Loucy (cell line): ENCODE measurements around the gene TET1.

ENCODE experiments used
- H2AFZ ChIP-seq: fragments of 200-600 bp; sonication (generic); 2 replicates; pipeline ENCODE4 v1.6.0; 2016; ENCODE audit warnings: antibody characterized with exemption, mild to moderate bottlenecking, low read length, moderate library complexity
- H3F3A ChIP-seq: fragments of 200-600 bp; 2 replicates; pipeline ENCODE4 v1.6.0; 2016; ENCODE audit warnings: antibody characterized with exemption, low read depth, mild to moderate bottlenecking
- H3K27me3 ChIP-seq: fragments of 200-600 bp; sonication (generic); 2 replicates; pipeline ENCODE4 v1.6.1; 2014; ENCODE audit warnings: low read length, mild to moderate bottlenecking; ENCODE audit not compliant: insufficient read depth, poor library complexity, severe bottlenecking
- H3K36me3 ChIP-seq: fragments of 200-600 bp; sonication (generic); 2 replicates; pipeline ENCODE4 v1.6.1; 2016; ENCODE audit warnings: low read length; ENCODE audit not compliant: insufficient read depth
- H3K4me1 ChIP-seq: fragments of 200-600 bp; sonication (generic); 2 replicates; pipeline ENCODE4 v1.5.1; 2014; ENCODE audit warnings: low read length, mild to moderate bottlenecking; ENCODE audit not compliant: insufficient read depth, poor library complexity, severe bottlenecking
- H3K4me2 ChIP-seq: fragments of 200-600 bp; sonication (generic); 2 replicates; pipeline ENCODE4 v1.6.0; 2014; ENCODE audit warnings: antibody characterized with exemption, low read length, low read depth, mild to moderate bottlenecking; ENCODE audit not compliant: poor library complexity, severe bottlenecking
- H3K4me3 ChIP-seq: fragments of 200-600 bp; sonication (generic); 2 replicates; pipeline ENCODE4 v1.5.1; 2014; ENCODE audit warnings: low read length, mild to moderate bottlenecking, mixed read lengths; ENCODE audit not compliant: poor library complexity, severe bottlenecking
- H3K79me2 ChIP-seq: fragments of 200-600 bp; sonication (generic); 2 replicates; pipeline ENCODE4 v1.6.1; 2014; ENCODE audit warnings: low read length; ENCODE audit not compliant: insufficient read depth
- H3K9ac ChIP-seq: fragments of 200-600 bp; sonication (generic); 2 replicates; pipeline ENCODE4 v1.6.0; 2014; ENCODE audit warnings: mild to moderate bottlenecking, low read depth, low read length, moderate library complexity; ENCODE audit not compliant: poor library complexity, severe bottlenecking
- H3K9me2 ChIP-seq: fragments of 200-600 bp; sonication (generic); replicated peaks from 2 replicates; pipeline ENCODE4 v1.6.1; 2016; ENCODE audit warnings: low read depth, low read length, mixed read lengths
- H3K9me3 ChIP-seq: fragments of 200-600 bp; sonication (generic); 2 replicates; pipeline ENCODE4 v1.6.1; 2014; ENCODE audit warnings: mild to moderate bottlenecking, antibody characterized with exemption, low read length, low read depth; ENCODE audit not compliant: insufficient read depth
- H4K20me1 ChIP-seq: fragments of 200-600 bp; sonication (generic); 2 replicates; pipeline ENCODE4 v1.6.0; 2014; ENCODE audit warnings: antibody characterized with exemption, low read length, mild to moderate bottlenecking; ENCODE audit not compliant: insufficient read depth, poor library complexity, severe bottlenecking
- CTCF ChIP-seq: fragments of 200-600 bp; sonication (generic); conservative IDR thresholded peaks from 2 replicates; pipeline ENCODE4 v1.5.1; 2014; ENCODE audit warnings: mild to moderate bottlenecking, antibody characterized with exemption, low read length
- EZH2phosphoT487 ChIP-seq: fragments of 200-600 bp; IDR thresholded peaks from 2 replicates; pipeline ENCODE4 v1.6.1; 2018; ENCODE audit warnings: antibody characterized with exemption, mild to moderate bottlenecking, moderate library complexity, borderline replicate concordance

Gene TET1

GRCh38 chr10:68564712-68565111 is 4.6 kb downstream of the TET1 start:
- Histone ChIP-seq H3K4me1 (peaks cover 31% of the 10 kb centered on the region), H4K20me1 (peaks cover 8% of the 10 kb centered on the region), H3K9me2 (no peaks in the 10 kb centered on the region), H2AFZ (no peak overlapping the region), H3K9ac (no peak overlapping the region), H3K36me3 (no peaks in the 10 kb centered on the region), H3K9me3 (no peaks in the 10 kb centered on the region), H3F3A (peaks cover 4% of the 10 kb centered on the region; the same call in 1 of the 2 replicates), H3K79me2 (peaks cover 6% of the 10 kb centered on the region; the same call in 1 of the 2 replicates), H3K27me3 (peaks cover 33% of the 10 kb centered on the region), H3K4me2 (no peak overlapping the region), H3K4me3 (no peak overlapping the region)
- no peak for TF ChIP-seq CTCF
- no peak for TF ChIP-seq EZH2phosphoT487

GRCh38 chr10:68565658-68566057 is 5.5 kb downstream of the TET1 start:
- Histone ChIP-seq H3K79me2 (peaks cover 6% of the 10 kb centered on the region; the same call in 1 of the 2 replicates), H3K4me3 (no peak overlapping the region), H3K4me2 (no peak overlapping the region), H3K27me3 (peaks cover 33% of the 10 kb centered on the region), H3K36me3 (no peaks in the 10 kb centered on the region), H2AFZ (no peak overlapping the region), H3F3A (peaks cover 4% of the 10 kb centered on the region; the same call in 1 of the 2 replicates), H3K4me1 (peaks cover 28% of the 10 kb centered on the region), H3K9me2 (no peaks in the 10 kb centered on the region), H4K20me1 (peaks cover 8% of the 10 kb centered on the region), H3K9me3 (no peaks in the 10 kb centered on the region), H3K9ac (no peak overlapping the region)
- TF ChIP-seq CTCF (no peak), EZH2phosphoT487 (no peak)

GRCh38 chr10:68566351-68566750 is 6.2 kb downstream of the TET1 start:
- peaks cover 8% of the 10 kb centered on the region for H4K20me1 ChIP-seq
- H3K36me3 ChIP-seq, result no peaks in the 10 kb centered on the region
- H3K9me2 ChIP-seq, result no peaks in the 10 kb centered on the region
- peaks cover 4% of the 10 kb centered on the region; the same call in 1 of the 2 replicates for H3F3A ChIP-seq
- H3K4me1 ChIP-seq, result peaks cover 25% of the 10 kb centered on the region
- TF ChIP-seq CTCF (no peak), EZH2phosphoT487 (no peak)
- H3K79me2 ChIP-seq, result peaks cover under 1% of the 10 kb centered on the region; the same call in 1 of the 2 replicates
- H2AFZ ChIP-seq, result no peak overlapping the region
- H3K4me2 ChIP-seq, result no peak overlapping the region
- no peak overlapping the region for H3K4me3 ChIP-seq
- no peaks in the 10 kb centered on the region for H3K9me3 ChIP-seq
- H3K9ac ChIP-seq, result no peak overlapping the region
- peaks cover 26% of the 10 kb centered on the region for H3K27me3 ChIP-seq
